Activated CD8-positive, alpha-beta memory T cell treated with anti-CD3 and anti-CD28 coated beads, Interleukin-2, amount 50 U/mL, for 1 hour (primary cell): ENCODE results near the gene WNT3.
"Not testable (repeated sequence)": the region's sequence is repeated elsewhere in the genome, so short reads cannot be mapped to it uniquely, and the experiment has no call there.

Experiments
- DNase-seq: peaks from one replicate; pipeline ENCODE4 v3.0.0-alpha.2; 2020; ENCODE audit errors: extremely low read depth

The WNT3 gene

DNA sequence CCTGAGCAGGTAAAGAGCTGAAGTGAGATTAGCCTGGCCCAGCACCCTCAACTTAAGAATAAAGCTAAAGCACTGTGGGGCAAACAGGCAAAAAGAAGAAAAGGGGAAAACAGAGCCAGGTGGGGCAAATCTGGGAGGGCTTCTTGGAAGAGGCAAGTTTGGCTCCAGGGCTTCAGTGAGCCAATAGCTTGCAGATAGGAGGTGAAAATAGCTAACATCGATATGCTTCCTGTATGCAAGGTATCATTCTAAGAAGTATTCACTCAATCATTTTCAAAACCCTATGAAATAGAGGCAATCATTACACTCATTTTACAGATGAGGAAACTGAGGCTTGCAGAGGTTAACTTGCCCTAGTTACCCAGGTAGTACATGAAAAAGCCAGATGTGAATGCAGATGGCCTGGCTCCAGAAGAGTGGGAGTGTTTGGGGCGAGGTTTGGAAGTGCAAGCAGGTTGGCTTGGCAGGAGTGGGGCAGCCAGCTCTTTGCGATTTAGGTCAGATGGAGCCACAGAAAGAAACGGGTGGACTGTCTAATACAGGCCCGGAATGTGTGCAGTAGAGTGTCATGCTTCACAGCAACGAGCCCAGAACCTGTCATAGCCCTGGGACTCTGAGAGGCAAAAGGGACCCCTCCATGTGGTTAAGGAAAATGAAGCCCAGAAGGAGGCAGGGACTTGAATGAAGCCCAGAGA, 5.7 kb downstream of the WNT3 start:
- no peak for DNase-seq

DNA sequence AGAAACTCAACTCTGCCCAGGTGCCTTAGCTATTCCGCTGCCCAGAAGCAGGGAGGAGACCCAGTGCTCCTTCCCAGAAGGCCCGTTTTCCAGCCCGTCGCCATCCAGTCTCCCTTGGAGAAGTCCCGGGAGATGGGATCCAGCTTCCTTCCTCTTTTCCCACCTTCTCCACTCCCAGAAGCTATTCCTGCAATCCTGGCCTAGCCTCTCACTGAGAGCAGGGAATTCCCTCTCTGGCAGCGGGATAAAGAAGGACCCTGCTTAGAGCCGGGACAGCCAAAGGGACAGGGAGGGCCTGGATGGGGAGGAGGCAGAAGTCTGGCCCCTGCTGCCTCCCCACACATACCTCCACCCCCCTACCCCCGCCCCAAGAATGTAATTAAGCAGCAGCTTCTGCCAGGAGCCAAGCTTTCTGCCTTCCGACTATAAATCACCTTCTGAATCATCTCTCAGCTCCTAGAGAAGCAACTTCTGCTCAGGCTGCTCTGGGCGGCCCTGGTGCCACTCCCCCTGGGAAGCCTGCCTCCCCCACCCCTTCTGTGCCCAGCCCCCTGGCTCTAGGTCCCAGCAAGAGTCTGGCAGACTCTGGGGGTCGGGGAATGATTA, 6.4 kb downstream of the WNT3 start:
- DNase-seq = no peak

DNA sequence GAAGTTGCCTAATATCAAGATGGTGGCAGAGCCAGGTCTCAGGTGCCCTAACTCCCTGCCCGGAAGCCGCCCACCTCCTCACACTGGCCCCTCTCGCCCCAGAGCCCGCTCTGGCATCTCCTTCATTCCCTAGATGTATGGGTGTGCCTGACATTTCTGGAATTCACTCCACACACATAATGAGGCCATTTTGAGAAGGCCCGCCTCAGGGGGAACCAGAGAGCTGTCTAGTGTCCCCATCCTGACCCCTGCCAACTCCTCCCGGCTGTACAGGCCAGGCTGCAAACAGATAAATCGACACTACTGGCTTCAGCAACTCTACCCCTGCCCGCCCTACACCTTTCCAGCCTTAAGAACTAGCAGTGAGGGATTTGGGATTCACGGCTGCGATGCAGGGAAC, 7.7 kb downstream of the WNT3 start:
- no peak for DNase-seq

DNA sequence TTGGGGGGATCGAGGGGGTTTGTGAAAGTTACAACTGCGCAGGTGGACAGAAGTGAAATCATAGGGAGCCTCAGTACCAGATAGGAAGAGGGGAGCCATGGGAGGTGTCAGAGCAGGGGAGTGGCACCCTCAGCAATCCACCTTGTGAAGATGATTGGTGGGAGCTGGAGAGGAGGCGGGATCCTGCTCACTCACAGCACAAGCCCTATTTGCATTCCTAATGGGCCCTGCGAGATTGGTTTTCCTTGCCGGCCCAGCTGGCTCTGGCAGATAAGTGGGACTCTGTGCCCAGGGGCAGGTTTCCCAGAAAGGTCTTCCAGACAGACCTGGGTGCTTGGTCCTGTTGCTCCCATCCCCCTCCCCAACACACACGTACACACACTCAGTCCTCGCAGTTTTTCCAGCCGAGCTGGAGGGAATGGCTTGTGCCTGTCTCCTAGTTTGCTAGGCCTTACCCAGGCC, 9.4 kb downstream of the WNT3 start:
- no peak for DNase-seq

DNA sequence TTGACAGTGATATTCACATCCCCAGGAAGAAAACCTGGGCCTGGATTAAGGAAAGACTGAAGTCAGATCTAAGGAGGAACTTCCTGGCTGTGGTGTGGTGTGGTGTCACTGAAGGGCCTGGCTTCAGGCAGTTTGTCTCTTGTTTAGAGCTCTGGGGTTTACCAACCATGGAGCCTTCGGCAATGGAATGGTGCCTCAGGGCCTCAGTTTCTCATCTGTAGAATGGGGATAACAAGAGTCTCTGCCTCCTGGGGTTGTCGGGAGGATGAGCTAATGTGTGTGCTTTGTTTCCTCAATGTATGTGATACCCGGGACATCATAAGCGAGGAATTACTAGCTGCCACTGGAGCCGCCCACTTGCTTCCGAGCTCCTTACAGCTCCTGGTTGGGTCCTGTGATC, 12.7 kb downstream of the WNT3 start:
- DNase-seq = no peak

DNA sequence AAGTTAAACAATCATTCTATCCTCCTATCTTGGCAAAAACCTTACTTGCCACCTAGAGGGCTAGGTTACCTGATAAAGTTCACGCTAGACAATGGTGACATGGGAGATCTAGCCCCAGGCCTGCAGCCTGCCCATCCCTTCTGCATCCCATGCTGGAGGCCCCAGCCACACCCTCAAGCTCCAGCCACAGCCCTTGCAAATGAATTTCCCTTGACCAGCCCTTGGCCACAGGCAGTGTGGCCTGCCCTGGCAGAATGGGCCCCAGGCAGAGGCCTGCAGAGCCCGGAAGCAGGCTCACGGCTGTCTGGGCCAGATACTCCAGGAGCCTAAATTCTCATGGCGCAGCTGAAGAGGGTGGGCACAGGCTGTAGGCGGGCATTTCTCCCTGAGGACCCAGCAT, 14.9 kb downstream of the WNT3 start:
- DNase-seq = no peak

DNA sequence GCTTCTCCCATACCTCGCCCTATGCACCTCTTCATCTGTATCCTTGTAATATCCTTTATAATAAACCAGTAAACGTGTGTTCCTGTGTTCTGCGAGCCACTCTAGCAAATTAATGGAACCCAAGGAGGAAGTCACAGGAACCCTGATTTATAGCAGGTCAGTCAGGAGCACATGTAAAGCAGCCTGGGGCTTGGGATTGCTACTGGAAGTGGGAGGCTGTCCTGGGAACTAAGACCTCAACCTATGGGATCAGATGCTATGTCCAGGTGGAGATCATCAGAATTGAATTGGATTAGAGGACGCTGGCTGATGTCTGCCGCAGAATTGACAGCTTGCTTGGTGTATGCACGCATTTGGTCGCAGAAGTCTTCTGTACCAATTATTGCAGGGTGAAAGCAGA, 15.7 kb downstream of the WNT3 start:
- no peak for DNase-seq

DNA sequence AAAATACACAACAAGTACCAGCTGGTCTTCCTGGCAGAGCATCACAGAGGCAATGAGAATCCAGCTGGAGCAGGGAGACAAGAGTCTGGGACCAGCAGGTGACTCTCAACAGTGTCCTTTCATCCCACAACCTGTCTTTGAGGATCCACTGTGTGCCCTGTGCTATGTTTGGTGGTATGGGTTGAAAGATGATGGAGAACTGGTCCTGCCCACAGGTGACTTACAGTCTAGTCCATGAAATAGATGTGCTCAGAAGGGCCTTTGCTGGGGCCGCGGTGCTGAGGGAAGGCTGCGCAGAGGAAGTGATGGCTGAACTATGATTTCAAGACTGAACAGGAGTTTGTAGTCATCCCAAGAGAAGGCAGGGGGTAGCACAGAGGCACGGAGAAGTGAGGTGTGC, 17.9 kb downstream of the WNT3 start:
- DNase-seq = no peak

DNA sequence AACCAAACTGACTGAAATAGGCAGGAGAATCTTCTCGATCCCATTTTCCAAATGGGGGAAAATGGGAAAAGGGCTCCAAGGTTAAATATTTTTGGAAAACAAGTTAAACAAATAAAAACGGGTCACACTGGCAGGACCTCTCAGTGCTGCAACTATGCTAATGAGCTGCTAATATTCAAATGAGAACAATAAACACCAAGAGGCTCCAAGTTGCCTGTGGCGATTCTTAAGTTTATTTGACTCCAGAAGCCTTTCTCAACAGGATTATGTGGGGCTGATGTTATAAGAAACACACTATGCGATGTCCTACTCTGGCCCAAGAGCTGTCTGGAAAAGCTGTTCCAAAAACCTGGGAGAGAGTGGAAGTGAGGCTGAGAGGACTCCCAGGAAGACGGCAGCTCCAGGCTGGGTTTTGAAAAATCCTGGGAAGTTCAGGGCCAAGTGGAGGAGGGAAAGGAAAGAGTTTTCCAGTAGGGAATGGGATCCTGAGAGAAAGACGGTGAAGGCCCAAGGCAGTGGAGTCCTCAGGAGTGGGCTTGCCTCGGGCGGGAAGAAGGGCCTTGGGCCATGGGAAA, 21.4 kb downstream of the WNT3 start:
- no peak for DNase-seq

DNA sequence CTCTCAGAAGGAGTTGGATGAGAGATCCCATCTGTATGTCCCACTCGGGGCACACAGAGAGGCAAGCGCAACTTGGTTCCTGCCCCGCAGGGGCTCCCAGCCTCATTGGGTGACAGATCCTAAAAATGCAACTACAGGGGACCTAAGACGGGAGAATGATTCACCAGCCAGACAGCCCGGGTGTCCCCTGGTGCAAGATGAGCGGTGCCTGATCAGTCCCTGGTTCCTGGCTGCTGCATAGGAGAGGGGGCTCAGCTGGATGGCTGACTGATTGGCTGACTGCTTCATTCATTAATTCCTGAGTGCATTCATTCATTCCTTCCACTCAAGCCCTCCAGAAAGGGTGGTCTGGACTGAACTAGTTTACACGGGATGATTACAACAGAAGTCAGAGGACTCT, 22.0 kb downstream of the WNT3 start:
- no peak for DNase-seq

DNA sequence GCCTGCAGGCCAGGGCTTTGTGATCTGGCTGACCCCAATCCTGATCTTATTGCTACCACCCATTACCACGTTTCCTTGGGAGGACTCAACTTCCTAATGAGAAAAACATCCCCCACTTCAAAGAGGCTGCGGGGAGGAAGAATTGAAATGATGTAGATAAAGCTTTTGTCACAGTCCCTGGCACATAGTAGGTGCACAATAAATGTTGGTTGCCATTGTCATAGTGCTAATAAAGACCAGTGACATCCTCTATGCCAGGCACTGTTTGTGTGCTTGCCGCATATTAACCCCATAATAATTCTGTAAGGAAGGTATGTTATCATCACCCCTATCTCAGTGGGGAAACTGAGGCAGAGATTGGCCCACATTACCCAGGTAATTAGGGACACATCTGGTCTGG, 22.4 kb downstream of the WNT3 start:
- no peak for DNase-seq

DNA sequence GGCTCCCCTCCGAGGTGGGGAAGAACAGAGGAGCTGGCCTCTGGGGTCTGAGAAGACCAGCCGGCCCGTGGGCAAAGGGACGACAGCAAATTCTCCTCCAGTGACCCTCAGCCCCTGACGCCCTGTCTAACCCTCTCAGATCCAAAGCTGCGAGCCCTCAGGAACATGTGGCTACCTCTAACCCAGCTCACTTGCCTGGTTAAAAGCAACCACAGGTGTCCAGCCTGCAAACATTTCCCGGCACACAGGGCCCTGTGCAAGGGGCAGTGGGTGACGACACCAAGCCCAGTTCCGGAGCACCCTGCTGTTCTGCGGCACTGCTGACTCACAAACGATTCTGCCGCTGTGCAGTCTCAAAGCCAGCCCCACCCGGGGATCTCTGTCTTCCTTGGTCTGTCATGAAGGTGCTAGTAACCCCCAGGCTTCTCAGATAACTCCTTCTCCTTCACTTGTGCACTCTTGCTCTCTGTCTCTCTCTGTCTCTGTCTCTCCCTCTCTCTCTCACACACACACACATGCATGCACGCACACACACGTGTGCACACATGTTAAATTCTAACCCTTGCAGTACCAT, 23.0 kb downstream of the WNT3 start:
- no peak for DNase-seq

DNA sequence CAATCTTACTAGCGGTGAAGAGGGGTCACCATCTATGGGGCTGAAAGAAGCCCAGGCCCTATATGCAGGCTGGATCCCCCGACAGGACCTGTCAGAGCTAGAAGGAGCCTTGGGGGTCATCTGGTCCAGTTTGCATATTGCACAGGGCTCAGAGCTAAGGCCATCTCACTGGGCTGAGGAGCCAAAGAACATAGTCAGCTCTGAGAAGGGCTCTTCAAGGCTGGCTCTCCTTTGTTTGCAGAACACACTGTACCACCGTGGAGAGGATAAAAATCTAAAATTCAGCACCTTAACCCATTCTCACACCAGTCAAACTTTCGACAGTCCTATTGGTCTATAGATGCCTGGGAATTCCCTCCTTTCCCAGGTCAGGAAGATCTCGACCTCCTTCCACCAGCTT, 24.2 kb downstream of the WNT3 start:
- DNase-seq = no peak

DNA sequence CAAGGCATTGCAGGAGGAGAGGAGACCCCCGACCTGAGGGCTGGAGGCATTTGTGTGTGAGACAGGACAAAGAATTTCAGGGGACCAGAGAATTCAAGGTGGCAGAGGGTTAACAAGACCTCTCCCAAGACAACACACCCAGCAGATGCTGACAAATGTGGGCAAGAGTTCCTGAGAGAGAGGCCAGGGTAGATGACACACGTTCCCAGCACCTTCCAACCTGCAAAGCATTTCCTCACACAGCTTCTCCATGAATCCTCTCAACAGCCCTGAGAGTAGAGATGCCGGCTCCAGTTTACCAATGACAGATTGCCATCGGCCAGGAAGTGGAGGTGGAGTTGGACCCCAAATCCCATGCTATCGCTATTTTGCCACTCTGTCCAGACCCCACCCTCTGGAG, 25.0 kb downstream of the WNT3 start:
- no peak for DNase-seq

DNA sequence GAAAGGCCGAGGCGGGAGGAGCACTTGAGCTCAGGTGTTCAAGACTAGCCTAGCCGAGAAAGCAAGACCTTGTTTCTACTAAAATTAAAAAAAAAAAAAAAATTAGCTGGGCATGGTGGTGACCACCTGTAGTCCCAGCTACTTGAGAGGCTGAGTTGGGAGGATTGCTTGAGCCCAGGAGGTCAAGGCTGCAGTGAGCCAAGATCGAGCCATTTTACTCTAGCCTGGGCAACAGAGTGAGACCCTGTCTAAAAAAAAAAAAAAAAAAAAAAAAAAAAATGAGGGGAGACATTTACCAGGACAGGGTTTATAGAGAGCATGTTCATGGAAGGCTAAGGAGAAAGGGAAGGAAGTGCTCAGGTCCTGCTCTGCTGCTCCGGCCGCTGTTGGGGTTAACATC, 25.5 kb downstream of the WNT3 start:
- not testable (repeated sequence) for DNase-seq

DNA sequence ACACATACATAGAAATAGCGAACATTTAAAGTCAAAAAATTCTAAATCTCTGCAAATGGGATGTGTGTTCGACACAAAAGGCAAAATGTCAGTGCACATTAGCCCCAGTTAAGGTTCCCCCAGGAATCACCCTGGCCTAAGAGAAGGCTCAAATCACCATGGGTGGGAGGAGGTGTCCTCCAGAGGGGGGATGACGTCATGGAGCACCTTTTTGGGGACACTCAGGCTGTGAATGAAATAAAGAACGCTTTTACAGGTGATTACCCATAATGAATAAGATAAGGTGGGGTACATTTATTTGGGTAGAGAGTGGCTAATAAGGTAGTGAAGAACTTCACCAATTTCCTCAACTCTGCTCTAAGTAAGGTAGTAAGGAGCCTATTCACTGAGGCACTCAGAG, 26.4 kb downstream of the WNT3 start:
- no peak for DNase-seq

DNA sequence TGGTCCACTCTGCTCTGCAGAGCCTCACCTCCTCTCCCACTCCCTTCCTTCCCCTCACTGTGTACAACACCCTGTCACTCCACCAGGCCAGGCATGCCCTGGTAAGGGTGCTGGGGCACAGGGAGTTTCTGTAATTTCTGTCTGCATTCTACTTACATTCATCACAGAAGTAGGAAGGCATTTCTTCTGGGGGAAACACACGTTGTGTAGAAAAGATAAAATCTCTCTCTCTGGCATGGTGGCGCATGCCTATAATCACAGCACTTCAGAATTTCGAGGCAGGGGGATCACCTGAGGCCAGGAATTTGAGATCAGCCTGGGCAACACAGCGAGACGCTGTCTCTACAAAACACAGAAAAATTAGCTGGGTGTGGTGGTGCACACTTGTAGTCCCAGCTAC, 27.0 kb downstream of the WNT3 start:
- no peak for DNase-seq

DNA sequence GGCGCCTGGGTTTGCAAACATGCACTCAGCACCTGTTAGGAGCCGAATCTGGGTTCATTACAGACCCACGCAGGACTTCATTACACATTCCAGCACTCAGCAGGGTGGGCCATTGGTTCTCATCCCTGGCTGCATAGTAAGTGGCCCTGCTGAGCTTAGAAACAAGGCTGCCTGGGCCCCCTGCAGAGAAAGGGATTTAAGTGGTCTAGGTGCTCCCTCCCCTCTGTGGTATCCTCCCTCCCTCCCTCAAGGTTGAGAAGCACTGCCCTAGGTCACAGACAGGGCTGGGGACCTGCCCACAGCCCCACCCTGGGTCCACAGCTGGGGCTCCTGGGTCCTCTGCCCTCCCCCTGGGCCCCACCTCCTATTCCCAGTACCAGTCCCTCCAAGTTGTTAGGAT, 28.3 kb downstream of the WNT3 start:
- DNase-seq = no peak

DNA sequence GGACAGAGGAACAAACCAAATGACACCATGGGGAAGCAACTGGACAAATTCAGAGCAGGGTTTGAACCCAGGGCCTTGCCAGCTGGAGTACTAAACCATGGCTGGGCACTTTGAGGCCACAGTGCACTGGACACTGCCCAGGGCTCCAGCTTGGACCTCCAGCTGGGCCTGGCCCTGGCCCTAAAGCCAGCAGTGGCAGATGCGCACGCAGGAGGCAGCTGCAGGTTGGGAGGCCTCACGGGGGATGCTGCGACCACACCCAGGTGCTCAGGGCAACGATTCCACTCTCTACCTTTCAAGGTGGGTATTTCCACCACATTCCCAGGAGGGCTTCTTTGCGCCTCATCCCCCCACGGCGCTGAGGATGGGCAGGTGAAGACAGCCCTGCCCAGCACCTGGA, 28.9 kb downstream of the WNT3 start:
- no peak for DNase-seq

DNA sequence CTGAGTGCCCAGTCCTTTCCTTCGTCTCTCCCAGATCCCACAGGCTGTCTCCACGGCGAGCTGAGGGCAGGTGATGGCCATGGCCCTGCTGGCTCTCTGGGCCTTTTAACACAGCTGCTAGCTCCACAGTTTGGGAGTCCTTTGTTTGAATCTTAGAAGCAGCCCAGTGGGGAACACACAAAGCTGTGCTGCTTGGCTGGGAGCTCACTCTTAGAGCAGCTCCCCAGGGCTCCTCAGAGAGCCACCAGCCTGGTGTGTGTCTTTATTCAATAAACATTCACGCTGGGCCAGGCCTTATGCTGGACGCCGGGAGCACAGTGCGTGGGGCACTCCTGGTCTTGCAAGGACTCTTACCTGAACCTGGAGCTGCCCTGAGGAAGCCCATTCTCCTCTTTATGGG, 29.7 kb downstream of the WNT3 start:
- no peak for DNase-seq

DNA sequence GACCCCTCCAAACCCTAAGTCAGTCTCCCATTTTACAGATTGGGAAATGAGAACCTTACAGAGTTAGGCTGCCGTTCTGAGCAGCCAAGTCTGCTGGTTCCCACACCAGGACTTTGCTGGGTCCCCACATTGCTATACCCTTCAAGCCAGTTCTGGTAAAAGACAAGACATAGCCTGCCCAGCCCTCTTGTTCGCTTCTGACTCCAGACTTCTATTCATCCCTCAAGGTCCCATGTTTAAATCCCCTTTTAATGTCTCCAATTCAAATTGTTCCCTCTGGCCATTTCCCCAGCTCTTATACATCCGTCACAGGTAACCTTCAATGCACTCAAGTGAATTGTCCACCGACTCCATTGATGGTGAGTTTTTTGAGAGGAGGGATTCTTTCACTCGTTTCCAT, 30.2 kb downstream of the WNT3 start:
- no peak for DNase-seq

DNA sequence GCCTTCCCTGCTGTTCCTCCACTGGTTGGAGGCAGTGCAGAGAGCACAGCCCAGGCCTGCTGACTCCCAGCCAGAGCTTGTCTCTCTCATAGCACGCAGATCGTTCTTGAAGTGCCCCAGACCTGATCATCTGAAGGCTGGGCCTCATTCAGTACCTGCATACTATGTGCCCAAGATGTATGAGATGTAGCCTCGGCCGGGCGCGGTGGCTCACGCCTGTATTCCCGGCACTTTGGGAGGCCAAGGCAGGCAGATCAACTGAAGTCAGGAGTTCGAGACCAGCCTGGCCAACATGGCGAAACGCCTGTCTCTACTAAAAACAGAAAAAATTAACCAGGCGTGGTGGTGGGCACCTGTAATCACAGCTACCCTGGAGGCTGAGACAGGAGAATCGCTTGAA, 31.0 kb downstream of the WNT3 start:
- DNase-seq = no peak

DNA sequence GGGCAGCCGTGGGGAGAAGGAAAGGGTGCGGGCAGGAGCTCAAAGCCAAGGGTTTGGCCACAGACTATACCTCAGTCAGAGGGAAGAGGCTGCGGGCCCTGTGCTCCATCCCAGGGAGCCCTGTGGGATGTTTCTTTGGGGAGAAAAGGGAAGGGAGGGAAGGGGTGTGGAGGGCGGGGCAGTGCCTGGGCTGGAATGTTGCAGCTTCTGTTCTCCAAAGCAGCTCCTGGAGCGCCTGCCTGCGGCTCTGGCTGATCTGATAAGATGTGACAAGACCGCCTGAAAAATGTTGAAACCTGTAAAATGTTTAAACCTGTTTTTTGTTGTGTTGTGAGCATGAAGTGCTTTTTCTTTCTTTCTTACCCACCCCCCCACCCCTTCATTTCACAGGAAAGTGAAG, 32.8 kb downstream of the WNT3 start:
- DNase-seq = no peak
